Endothelial cell of umbilical vein (primary cell): ENCODE data around the gene OR52E6.

Experiments used
- CTCF ChIP-seq, 2 donors: IDR thresholded peaks; 1 replicate in 1 of 2; 2 replicates in 1 of 2; pipeline ENCODE4 v1.5.1; 2011; ENCODE audit warnings: low read length in 2 of 2, mild to moderate bottlenecking in 2 of 2, moderate library complexity in 2 of 2, control low read depth in 1 of 2, inconsistent platforms in 1 of 2, low read depth in 1 of 2; ENCODE audit not compliant: insufficient read depth in 1 of 2; ENCODE audit errors: extremely low read depth in 1 of 2
- EZH2 ChIP-seq: IDR thresholded peaks from 2 replicates; pipeline ENCODE4 v1.6.1; 2012; ENCODE audit warnings: borderline replicate concordance, low read depth, mild to moderate bottlenecking, moderate library complexity, low read length, inconsistent platforms; ENCODE audit not compliant: severe bottlenecking
- FOS ChIP-seq: IDR thresholded peaks from 2 replicates; pipeline ENCODE4 v1.6.1; 2011; ENCODE audit warnings: mild to moderate bottlenecking, low read length, moderate library complexity, borderline replicate concordance; ENCODE audit not compliant: insufficient read depth
- JUN ChIP-seq: IDR thresholded peaks from 2 replicates; pipeline ENCODE4 v1.6.1; 2011; ENCODE audit warnings: borderline replicate concordance, low read depth; ENCODE audit not compliant: insufficient read length, insufficient read depth
- MAX ChIP-seq: IDR thresholded peaks from 2 replicates; pipeline ENCODE4 v1.6.1; 2011; ENCODE audit not compliant: insufficient read depth, insufficient read length
- POLR2A ChIP-seq: IDR thresholded peaks from 2 replicates; pipeline ENCODE4 v1.6.1; 2012; ENCODE audit warnings: low read depth, mild to moderate bottlenecking, control low read depth, low read length
- POLR2AphosphoS5 ChIP-seq: IDR thresholded peaks from 2 replicates; pipeline ENCODE4 v1.6.1; 2012; ENCODE audit warnings: low read depth, mild to moderate bottlenecking, control low read depth, low read length, moderate library complexity; ENCODE audit not compliant: insufficient read depth

GRCh38 chr11:5891216-5891800 is 49.6 kb upstream of the OR52E6 start:
- TF ChIP-seq CTCF (IDR thresholded peaks at IDR 0.05; ENCODE audit: extremely low read depth in 1 of 2, insufficient read depth in 1 of 2, low read depth in 1 of 2, low read length in 2 of 2) (peak in 1 of 2 donors; percentile 13), POLR2A (no peak), FOS (no peak), JUN (no peak), POLR2AphosphoS5 (no peak), EZH2 (no peak), MAX (no peak)
